22Rv1 (cell line): ENCODE data around the gene FAM163B.

Experiments used
- CTCF ChIP-seq: fragments of 450-650 bp; IDR thresholded peaks from 2 replicates; pipeline ENCODE4 v1.5.1; 2017; ENCODE audit warnings: mild to moderate bottlenecking
- ZFX ChIP-seq: fragments of 450-650 bp; IDR thresholded peaks from 2 replicates; pipeline ENCODE4 v1.6.1; 2017; ENCODE audit warnings: antibody characterized with exemption, borderline replicate concordance

GRCh38 chr9:133642708-133643361 lies 33.6 kb upstream of the FAM163B start:
- no peak for TF ChIP-seq CTCF
- no peak for TF ChIP-seq ZFX
